Lung (tissue), 12 donors: Measurements from ENCODE around the gene DIRAS1. TPM values are rescaled to one million over a fixed set of nuclear protein-coding genes. Genes with fewer than 3 reads are reported as not detected.
"Not testable (repeated sequence)": the region's sequence is repeated elsewhere in the genome, so short reads cannot be mapped to it uniquely, and the experiment has no call there.

Experiments
- ATAC-seq: fragments of 200-7000 bp; cut with Tn5 transposase; one replicate; pipeline ENCODE4 v1.9.1; 2020; ENCODE audit warnings: moderate number of reproducible peaks; ENCODE audit not compliant: insufficient read depth, low FRiP score
- DNase-seq, 3 donors: peaks; one replicate each; pipeline ENCODE4 v3.0.0-alpha.2; 2013 to 2017
- H3K27ac ChIP-seq, 2 donors: one replicate each; pipeline ENCODE4 v1.5.1; 2013; ENCODE audit warnings: mild to moderate bottlenecking in 2 of 2, moderate library complexity in 2 of 2, control low read depth in 1 of 2, inconsistent platforms in 1 of 2, low read depth in 1 of 2, low read length in 1 of 2
- H3K27me3 ChIP-seq, 3 donors: one replicate each; pipeline ENCODE4 v1.5.1; 2013; ENCODE audit warnings: low read length in 2 of 3; ENCODE audit not compliant: control insufficient read depth in 3 of 3, insufficient read depth in 3 of 3
- H3K36me3 ChIP-seq, 4 donors: one replicate each; pipeline ENCODE4 v1.5.1; 2013; ENCODE audit warnings: low read length in 4 of 4, mild to moderate bottlenecking in 1 of 4, moderate library complexity in 1 of 4; ENCODE audit not compliant: control insufficient read depth in 4 of 4, insufficient read depth in 4 of 4
- H3K4me1 ChIP-seq, 5 donors: one replicate each; pipeline ENCODE4 v1.5.1; 2013; ENCODE audit warnings: low read length in 5 of 5, mild to moderate bottlenecking in 2 of 5, moderate library complexity in 1 of 5; ENCODE audit not compliant: control insufficient read depth in 5 of 5, insufficient read depth in 5 of 5
- H3K4me3 ChIP-seq: one replicate; pipeline ENCODE4 v1.5.1; 2013; ENCODE audit warnings: mild to moderate bottlenecking, control low read depth, moderate library complexity
- H3K9ac ChIP-seq, 2 donors: one replicate each; pipeline ENCODE4 v1.5.1; 2013; ENCODE audit warnings: low read length in 2 of 2, control low read depth in 1 of 2; ENCODE audit not compliant: insufficient read depth in 1 of 2
- H3K9me3 ChIP-seq, 4 donors: one replicate each; pipeline ENCODE4 v1.5.1; 2013; ENCODE audit warnings: low read length in 3 of 4, mild to moderate bottlenecking in 1 of 4, moderate library complexity in 1 of 4; ENCODE audit not compliant: control insufficient read depth in 4 of 4, insufficient read depth in 3 of 4
- WGBS, 2 donors: extraction: QIAGEN DNeasy Blood & Tissue Kit; methylation state at CpG; one replicate each; pipeline ENCODE4 v1.1.7; 2013; 5-methylcytosine and 5-hydroxymethylcytosine counted together
- polyA plus RNA-seq, 2 donors: library from polyadenylated mRNA; stranded (reverse); fragments of 200-250 nt; gene quantifications; one replicate each; pipeline ENCODE4 v1.2.1, GENCODE V29; 2013
- total RNA-seq, 2 donors: library from RNA; depleted of rRNA in 1 of 2; stranded (reverse); fragments of >200 nt in 1 of 2; gene quantifications; one replicate each; pipeline ENCODE4 v1.2.1, GENCODE V29; 2014 to 2021
- TF ChIP-seq, protein P1 (sequence below): IDR thresholded peaks from 2 replicates; pipeline ENCODE4 v1.5.1; 2012; ENCODE audit warnings: mild to moderate bottlenecking; ENCODE audit errors: control extremely low read depth, extremely low read depth
- donor health status: control.
- donor health status: control.
- donor health status: Bipolar disorder and iron deficiency.
- donor health status: healthy.
- donor health status: DM: yes; HTN: yes; CAD: no.

Gene DIRAS1
- total and polyA plus RNA-seq, 4 donors: 0.37 to 1.2 (median 0.58) TPM

DNA sequence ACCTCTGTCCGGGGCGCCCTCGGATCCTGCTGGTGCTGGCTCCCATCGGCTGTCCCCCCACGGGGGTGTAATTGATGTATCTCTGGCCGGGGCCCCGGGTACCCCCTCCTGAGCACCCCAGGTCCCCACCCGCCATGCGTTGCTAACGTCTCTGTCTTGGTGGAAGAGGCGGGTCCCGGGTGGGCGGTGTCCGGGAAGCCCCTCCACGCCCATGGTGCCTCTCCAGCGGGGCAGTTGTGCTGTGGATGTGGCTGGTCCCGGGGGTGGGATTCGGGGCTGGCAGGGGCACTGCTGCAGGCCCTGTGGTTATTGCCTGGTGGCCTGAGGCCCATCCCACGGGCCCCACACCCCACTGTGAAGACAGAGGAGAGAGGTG lies 4.9 kb downstream of the DIRAS1 start:
- Histone ChIP-seq H3K9ac (no peak overlapping the region), H3K36me3 (no peaks in the 10 kb centered on the region), H3K4me3 (no peak overlapping the region), H3K9me3 (peaks cover 0 to 17% (median under 1%) of the 10 kb centered on the region in 4 donors), H3K27ac (no peak overlapping the region), H3K27me3 (peaks cover 0 to 11% (median 0%) of the 10 kb centered on the region in 3 donors), H3K4me1 (peaks cover 0 to 6% (median 0%) of the 10 kb centered on the region in 5 donors)
- 91 to 95% methylated on average over 18 to 19 of the region's 19 CpGs for WGBS, 2 donors
- DNase-seq: no peak
- no peak for ATAC-seq
- TF ChIP-seq, protein P1, sequence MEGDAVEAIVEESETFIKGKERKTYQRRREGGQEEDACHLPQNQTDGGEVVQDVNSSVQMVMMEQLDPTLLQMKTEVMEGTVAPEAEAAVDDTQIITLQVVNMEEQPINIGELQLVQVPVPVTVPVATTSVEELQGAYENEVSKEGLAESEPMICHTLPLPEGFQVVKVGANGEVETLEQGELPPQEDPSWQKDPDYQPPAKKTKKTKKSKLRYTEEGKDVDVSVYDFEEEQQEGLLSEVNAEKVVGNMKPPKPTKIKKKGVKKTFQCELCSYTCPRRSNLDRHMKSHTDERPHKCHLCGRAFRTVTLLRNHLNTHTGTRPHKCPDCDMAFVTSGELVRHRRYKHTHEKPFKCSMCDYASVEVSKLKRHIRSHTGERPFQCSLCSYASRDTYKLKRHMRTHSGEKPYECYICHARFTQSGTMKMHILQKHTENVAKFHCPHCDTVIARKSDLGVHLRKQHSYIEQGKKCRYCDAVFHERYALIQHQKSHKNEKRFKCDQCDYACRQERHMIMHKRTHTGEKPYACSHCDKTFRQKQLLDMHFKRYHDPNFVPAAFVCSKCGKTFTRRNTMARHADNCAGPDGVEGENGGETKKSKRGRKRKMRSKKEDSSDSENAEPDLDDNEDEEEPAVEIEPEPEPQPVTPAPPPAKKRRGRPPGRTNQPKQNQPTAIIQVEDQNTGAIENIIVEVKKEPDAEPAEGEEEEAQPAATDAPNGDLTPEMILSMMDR: no peak

DNA sequence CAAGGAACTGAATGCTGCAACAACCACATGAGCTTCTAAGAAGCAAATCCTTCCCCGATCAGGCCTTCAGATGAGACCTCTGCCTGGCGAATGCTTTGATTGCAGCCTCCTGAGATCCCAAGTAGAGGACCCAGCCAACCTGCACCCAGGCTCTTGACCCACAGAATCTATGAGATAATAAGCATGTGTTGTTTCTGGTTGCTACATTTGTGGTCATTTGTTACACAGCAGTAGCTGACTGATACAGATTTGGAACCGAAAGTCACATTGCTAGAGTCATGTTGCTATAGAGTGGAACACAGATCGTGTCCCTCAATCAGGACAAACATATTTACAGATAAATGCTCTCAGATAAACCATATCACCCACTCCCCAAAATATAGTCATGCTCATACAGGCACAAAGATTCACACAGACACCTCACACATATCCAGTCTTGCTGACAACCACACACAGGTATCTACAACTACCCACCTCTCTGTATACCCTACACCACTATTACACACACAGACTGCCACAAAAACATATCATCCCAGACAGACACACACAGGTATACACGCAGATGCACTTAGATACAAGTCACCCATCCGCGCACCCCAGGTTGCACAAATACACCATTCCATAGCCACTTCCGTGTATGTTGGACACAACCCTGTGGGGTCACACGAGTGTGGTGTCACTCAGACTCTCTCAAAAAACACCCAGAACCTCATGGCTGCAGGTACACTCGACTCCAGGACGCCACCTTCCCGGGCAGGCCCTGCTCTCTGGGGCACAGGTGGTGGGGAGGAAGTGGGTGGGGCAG lies 5.5 kb downstream of the DIRAS1 start:
- Histone ChIP-seq H3K9me3 (peaks cover 0 to 17% (median under 1%) of the 10 kb centered on the region in 4 donors), H3K4me1 (peaks cover 0 to 7% (median 0%) of the 10 kb centered on the region in 5 donors), H3K9ac (no peak overlapping the region), H3K27me3 (peaks cover 0 to 11% (median 0%) of the 10 kb centered on the region in 3 donors), H3K36me3 (no peaks in the 10 kb centered on the region), H3K27ac (no peak overlapping the region), H3K4me3 (no peak overlapping the region)
- DNase-seq (no peak), ATAC-seq (no peak)
- TF ChIP-seq, protein P1: no peak
- 92 to 98% methylated on average over 12 of the region's 12 CpGs for WGBS, 2 donors

DNA sequence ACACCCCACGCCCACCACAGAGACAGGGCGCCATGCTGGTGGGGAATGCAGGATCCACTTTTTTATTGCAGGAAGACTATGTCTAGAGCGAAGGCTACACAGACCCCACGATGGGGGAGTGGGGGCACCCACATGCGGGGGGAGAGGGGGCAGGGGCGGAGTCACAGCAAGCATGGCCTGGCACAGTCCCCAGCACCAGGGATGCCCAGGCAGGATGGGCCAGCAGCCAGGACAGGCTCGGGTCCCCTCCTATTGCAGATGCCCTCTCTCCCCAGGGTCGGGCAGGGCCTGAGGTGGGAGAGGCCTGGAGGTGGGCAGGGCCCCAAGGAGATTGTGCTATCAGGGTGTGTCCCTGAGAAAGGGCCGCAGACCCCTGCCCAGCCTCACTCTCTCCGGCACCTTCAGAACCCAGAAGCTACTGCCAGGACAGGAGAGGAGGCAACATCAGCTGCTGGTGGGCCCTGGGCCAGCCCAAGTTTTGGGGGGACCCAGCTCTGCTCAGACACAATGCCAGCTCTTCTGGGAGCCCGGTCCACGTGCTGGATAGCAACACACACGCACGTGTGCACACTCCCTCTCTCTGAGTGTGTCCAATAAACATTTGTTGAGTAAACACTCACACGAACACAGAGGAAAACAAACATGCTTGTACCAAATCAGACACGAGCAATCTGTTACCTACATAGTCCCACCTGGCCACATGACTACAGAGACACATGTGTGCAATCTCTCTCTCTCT lies 6.5 kb downstream of the DIRAS1 start:
- no peak overlapping the region for H3K9ac ChIP-seq
- peaks cover 0 to 3% (median 0%) of the 10 kb centered on the region in 5 donors for H3K4me1 ChIP-seq
- H3K9me3 ChIP-seq: peaks cover 0 to 17% (median under 1%) of the 10 kb centered on the region in 4 donors
- TF ChIP-seq, protein P1: no peak
- WGBS, 2 donors: 84 to 91% methylated on average over 15 to 16 of the region's 16 CpGs
- peaks cover 0 to 7% (median 0%) of the 10 kb centered on the region in 3 donors for H3K27me3 ChIP-seq
- no peaks in the 10 kb centered on the region for H3K36me3 ChIP-seq
- no peak overlapping the region for H3K4me3 ChIP-seq
- DNase-seq (no peak), ATAC-seq (no peak)
- no peak overlapping the region for H3K27ac ChIP-seq

DNA sequence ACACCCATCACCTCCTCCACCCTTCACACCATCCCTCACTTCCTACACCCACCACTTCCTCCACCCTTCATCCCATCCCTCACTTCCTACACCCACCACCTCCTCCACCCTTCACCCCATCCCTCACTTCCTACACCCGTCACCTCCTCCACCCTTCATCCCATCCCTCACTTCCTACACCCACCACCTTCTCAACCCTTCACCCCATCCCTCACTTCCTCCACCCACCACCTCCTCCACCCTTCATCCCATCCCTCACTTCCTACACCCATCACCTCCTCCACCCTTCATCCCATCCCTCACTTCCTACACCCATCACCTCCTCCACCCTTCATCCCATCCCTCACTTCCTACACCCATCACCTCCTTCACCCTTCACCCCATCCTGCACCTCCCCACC lies 7.1 kb downstream of the DIRAS1 start:
- H3K4me1 ChIP-seq, H3K27me3 ChIP-seq, ATAC-seq, H3K27ac ChIP-seq, H3K36me3 ChIP-seq, H3K4me3 ChIP-seq, DNase-seq, H3K9ac ChIP-seq: not testable (repeated sequence)
- peaks cover 0 to 17% (median under 1%) of the 10 kb centered on the region in 4 donors for H3K9me3 ChIP-seq
- 34 to 69% methylated on average over 1 of the region's 1 CpG for WGBS, 2 donors

DNA sequence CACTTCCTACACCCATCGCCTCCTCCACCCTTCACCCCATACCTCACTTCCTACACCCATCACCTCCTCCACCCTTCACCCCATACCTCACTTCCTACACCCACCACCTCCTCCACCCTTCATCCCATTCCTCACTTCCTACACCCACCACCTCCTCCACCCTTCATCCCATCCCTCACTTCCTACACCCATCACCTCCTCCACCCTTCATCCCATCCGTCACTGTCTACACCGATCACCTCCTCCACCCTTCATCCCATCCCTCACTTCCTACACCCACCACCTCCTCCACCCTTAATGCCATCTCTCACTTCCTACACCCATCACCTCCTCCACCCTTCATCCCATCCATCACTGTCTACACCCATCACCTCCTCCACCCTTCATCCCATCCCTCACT lies 8.0 kb downstream of the DIRAS1 start:
- H3K36me3 ChIP-seq, H3K4me3 ChIP-seq, H3K9ac ChIP-seq, ATAC-seq, H3K27me3 ChIP-seq, DNase-seq, H3K4me1 ChIP-seq, H3K27ac ChIP-seq: not testable (repeated sequence)
- H3K9me3 ChIP-seq: peaks cover 0 to 17% (median under 1%) of the 10 kb centered on the region in 4 donors
- WGBS, 2 donors: 83 to 89% methylated on average over 3 of the region's 3 CpGs
